Retinal pigment epithelial cell (primary cell): ENCODE data around the gene FUT4.

Source experiments
- DNase-seq: peaks from one replicate; pipeline ENCODE4 v3.0.0-alpha.2; 2010; ENCODE audit warnings: low read depth
- H3K4me3 ChIP-seq: 2 replicates; pipeline ENCODE4 v1.5.1; 2011; ENCODE audit warnings: mild to moderate bottlenecking, low read length, control low read depth, moderate library complexity
- CTCF ChIP-seq: conservative IDR thresholded peaks from 2 replicates; pipeline ENCODE4 v1.5.1; 2011; ENCODE audit warnings: low read depth, low read length, control low read depth, inconsistent platforms

Gene FUT4

GRCh38 chr11:94519478-94520084 lies 24.1 kb upstream of the FUT4 start:
- H3K4me3 ChIP-seq, result no peak overlapping the region
- DNase-seq, result no peak
- peak; percentile 58 for TF ChIP-seq CTCF

DNA sequence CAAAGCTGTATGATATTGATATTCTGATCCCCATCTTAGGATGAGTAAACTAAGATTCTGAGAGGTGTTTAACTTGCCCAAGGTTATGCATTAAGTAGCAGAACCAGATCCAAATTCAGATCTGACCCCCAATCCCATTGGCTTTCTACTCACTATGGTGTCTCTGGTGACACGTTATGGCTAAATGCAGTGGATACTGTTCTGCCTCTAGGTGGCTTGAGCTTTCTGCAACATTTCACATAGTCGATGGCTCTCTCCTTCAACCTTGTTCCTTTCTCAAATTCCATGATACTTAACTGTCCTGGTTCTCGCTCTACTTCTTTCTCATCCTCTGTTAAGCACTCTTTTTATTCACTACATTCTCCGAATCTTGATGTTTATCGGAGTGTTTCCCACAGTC lies 22.0 kb upstream of the FUT4 start:
- DNase-seq, result no peak
- peak; percentile 53 for TF ChIP-seq CTCF
- no peak overlapping the region for H3K4me3 ChIP-seq

DNA sequence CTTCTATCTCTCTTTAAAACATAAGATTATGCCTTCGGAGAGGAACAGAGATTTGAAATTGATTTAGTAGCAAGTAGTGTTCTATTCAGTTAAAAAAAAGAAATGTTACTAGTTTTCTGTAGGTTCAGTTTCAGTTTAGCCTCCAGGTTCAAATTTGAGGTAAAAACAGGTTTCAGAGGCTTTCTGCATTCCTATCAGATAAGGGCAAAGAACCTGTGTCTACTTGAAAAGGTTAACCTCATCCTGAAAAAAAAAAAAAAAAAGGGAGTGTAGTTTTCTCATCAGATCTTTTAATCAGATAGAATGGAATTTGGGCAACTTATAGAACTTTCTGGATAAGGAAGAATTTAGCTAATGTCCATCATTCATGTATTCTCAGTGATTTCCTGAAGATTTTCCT lies 19.4 kb upstream of the FUT4 start:
- H3K4me3 ChIP-seq, result no peak overlapping the region
- no peak for DNase-seq
- TF ChIP-seq CTCF, result no peak

DNA sequence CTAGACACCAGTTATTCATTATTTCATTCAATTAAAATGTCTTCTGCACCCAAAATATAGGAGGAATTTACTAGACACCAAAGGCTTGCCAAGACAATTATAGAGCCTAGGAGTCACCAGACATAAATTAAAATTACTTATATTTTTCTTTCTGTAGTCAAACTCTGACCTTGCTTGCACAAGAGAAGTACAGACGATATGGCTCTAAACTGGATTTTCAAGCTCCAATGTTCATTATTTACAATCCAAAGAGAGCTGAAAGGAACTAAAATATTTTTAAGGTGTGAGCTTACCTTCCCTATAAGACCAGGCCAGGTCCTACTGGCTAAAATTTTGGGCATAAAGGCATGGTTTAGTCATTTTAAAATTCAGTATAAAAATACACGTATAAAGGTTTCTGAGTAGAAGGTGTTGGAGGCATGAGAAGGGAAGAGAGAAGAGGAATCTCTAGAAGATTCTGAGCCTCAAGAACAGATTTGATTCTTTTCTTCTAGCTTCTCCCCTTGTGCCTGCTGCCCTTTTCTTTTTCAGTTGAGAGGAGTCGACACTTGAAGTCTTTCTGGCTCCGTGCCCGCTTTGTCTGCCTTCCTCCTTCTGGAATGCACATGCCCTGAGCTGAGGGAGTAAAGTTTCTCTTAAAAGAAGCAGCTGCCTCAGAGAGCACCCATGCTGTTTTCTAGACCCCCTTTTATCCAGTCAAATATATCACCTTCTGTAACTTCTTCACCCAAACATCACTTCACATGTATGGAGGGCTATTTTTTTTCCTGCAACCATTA lies 18.0 kb upstream of the FUT4 start:
- TF ChIP-seq CTCF, result no peak
- H3K4me3 ChIP-seq, result no peak overlapping the region
- DNase-seq, result peak; percentile 44

DNA sequence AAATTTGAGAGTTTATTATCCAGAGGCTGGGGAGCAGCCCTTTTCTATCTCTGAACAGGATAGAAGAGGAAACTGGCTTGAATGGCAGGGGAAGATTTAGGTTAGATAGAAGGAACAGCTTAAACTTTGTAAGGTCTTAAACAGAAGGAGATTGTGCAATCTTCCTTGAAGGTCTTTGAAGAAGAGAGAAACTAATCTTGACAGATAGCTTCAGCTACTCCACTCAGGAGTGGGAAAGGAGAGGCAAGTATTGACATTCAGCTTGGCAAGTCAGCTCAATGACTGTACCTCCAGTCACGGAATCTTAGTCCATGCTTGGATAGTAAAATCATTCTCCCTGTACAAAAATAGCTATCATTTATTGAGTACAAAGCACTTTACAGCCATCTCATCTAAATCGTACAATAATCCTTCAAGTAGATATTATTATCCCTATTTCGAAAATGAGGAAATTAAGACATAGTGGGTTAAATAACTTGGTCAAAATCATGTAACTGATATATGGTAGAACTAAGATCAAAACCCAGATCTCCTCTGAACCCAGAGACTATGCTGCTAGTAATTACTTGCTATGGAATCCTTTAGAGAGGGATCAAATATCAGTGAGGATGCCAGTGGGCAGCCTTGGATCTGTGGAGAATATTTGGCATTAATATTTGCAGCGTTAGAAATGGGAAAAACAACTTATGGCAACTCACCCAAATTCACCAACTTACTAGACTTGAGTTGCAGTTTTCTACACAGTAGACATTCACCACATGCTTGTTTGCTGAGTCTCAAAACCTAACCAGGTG lies 16.9 kb upstream of the FUT4 start:
- no peak for TF ChIP-seq CTCF
- DNase-seq, result no peak
- H3K4me3 ChIP-seq, result no peak overlapping the region

- no peak overlapping the region for H3K4me3 ChIP-seq
- TF ChIP-seq CTCF, result no peak
- DNase-seq, result no peak
Observed at GRCh38 chr11:94528551-94528950, 15.2 kb upstream of the FUT4 start.
